Measurements from ENCODE around the gene TMEM214. TPM values are rescaled to one million over a fixed set of nuclear protein-coding genes. Genes with fewer than 3 reads are reported as not detected.

Gene TMEM214
- polyA plus RNA-seq, 1 donor from 2014 or later = 10.3 TPM

DNA sequence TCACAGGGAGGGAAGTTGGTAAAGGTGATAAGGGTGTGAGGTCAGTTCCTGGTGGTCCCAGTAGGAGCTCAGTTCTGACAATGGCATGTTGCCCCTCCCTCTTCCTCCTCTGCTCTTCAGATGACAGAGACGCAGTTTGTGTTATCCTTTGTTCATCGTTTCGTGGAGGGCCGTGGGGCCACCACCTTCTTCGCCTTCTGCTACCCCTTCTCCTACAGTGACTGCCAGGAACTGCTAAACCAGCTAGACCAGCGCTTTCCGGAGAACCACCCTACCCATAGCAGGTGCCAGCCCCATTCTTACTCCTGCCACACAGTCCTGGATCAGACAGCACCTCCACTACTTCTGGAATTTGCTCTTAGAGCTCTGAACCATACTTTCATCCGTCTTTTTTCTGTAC is 21.0 kb downstream of the TMEM214 start:
- H3K27me3 ChIP-seq (ENCODE audit: insufficient read depth, low read depth, low read length) = no peaks in the 10 kb centered on the region
- H3F3A ChIP-seq (ENCODE audit: insufficient read depth, low read length, poor library complexity, severe bottlenecking) = no peaks in the 10 kb centered on the region
- H3K27ac ChIP-seq (ENCODE audit: low read length) = no peak overlapping the region
- H4K20me1 ChIP-seq (ENCODE audit: insufficient read depth) = no peaks in the 10 kb centered on the region
- H2AFZ ChIP-seq (ENCODE audit: low read depth, low read length) = no peak overlapping the region
- TF ChIP-seq SMC3 (conservative IDR thresholded peaks at IDR 0.05; ENCODE audit: poor library complexity) = no peak
- no peak for TF ChIP-seq MXI1 (conservative IDR thresholded peaks at IDR 0.05; ENCODE audit: poor library complexity, severe bottlenecking)
- TF ChIP-seq EZH2 (IDR thresholded peaks at IDR 0.05; ENCODE audit: borderline replicate concordance, insufficient read depth, low read length, poor library complexity, severe bottlenecking) = no peak
- no peak for TF ChIP-seq EP300 (conservative IDR thresholded peaks at IDR 0.05; ENCODE audit: poor library complexity, severe bottlenecking)
- no peak for TF ChIP-seq POLR2AphosphoS5 (IDR thresholded peaks at IDR 0.05)
- no peak for TF ChIP-seq TAF1 (IDR thresholded peaks at IDR 0.05; ENCODE audit: low read depth)
- TF ChIP-seq, protein P1, sequence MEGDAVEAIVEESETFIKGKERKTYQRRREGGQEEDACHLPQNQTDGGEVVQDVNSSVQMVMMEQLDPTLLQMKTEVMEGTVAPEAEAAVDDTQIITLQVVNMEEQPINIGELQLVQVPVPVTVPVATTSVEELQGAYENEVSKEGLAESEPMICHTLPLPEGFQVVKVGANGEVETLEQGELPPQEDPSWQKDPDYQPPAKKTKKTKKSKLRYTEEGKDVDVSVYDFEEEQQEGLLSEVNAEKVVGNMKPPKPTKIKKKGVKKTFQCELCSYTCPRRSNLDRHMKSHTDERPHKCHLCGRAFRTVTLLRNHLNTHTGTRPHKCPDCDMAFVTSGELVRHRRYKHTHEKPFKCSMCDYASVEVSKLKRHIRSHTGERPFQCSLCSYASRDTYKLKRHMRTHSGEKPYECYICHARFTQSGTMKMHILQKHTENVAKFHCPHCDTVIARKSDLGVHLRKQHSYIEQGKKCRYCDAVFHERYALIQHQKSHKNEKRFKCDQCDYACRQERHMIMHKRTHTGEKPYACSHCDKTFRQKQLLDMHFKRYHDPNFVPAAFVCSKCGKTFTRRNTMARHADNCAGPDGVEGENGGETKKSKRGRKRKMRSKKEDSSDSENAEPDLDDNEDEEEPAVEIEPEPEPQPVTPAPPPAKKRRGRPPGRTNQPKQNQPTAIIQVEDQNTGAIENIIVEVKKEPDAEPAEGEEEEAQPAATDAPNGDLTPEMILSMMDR (IDR thresholded peaks at IDR 0.05; ENCODE audit: poor library complexity, severe bottlenecking) = no peak
- H3K79me2 ChIP-seq (replicated peaks; ENCODE audit: insufficient read depth, low read length) = peaks cover 7% of the 10 kb centered on the region
- H3K4me3 ChIP-seq (ENCODE audit: low read length) = no peak overlapping the region
- H3K9me3 ChIP-seq (ENCODE audit: low read length) = no peaks in the 10 kb centered on the region
- H3K36me3 ChIP-seq (ENCODE audit: insufficient read depth, low read length) = no peaks in the 10 kb centered on the region
- H3K4me2 ChIP-seq (ENCODE audit: low read length) = no peak overlapping the region
- no peaks in the 10 kb centered on the region for H3K9me2 ChIP-seq (ENCODE audit: insufficient read depth, low read length)
- H3K9ac ChIP-seq (ENCODE audit: low read length) = no peak overlapping the region

DNA sequence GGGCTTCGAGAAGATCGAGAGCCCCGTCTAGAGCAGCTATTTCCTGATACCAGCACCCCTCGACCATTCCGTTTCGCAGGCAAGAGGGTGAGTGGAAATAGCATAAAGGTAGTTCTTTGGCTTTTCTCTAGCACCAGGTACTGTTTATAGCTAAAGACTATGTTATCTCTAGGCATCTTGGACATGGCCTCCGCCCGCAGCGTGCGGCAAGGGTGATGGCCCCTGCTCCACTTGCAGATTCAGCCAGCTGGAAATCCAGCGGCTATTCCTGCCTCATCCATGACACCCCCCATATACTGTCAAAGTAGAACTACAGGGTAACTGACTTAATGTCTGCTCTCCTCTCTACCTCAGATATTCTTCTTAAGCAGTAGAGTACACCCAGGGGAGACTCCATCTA is 22.0 kb downstream of the TMEM214 start:
- Histone ChIP-seq H3K9me2 (ENCODE audit: insufficient read depth, low read length) (no peaks in the 10 kb centered on the region), H4K20me1 (ENCODE audit: insufficient read depth) (no peaks in the 10 kb centered on the region), H3K4me2 (ENCODE audit: low read length) (no peak overlapping the region), H3K79me2 (replicated peaks; ENCODE audit: insufficient read depth, low read length) (peaks cover 7% of the 10 kb centered on the region), H3K9ac (ENCODE audit: low read length) (no peak overlapping the region), H3K36me3 (ENCODE audit: insufficient read depth, low read length) (no peaks in the 10 kb centered on the region), H3K27ac (ENCODE audit: low read length) (no peak overlapping the region), H2AFZ (ENCODE audit: low read depth, low read length) (no peak overlapping the region), H3K4me3 (ENCODE audit: low read length) (no peak overlapping the region), H3K27me3 (ENCODE audit: insufficient read depth, low read depth, low read length) (no peaks in the 10 kb centered on the region), H3F3A (ENCODE audit: insufficient read depth, low read length, poor library complexity, severe bottlenecking) (no peaks in the 10 kb centered on the region), H3K9me3 (ENCODE audit: low read length) (no peaks in the 10 kb centered on the region)
- TF ChIP-seq SMC3 (conservative IDR thresholded peaks at IDR 0.05; ENCODE audit: poor library complexity) (no peak), MXI1 (conservative IDR thresholded peaks at IDR 0.05; ENCODE audit: poor library complexity, severe bottlenecking) (no peak), TAF1 (IDR thresholded peaks at IDR 0.05; ENCODE audit: low read depth) (no peak), POLR2AphosphoS5 (IDR thresholded peaks at IDR 0.05) (no peak), EP300 (conservative IDR thresholded peaks at IDR 0.05; ENCODE audit: poor library complexity, severe bottlenecking) (no peak), RAD21 (conservative IDR thresholded peaks at IDR 0.05) (no peak), EZH2 (IDR thresholded peaks at IDR 0.05; ENCODE audit: borderline replicate concordance, insufficient read depth, low read length, poor library complexity, severe bottlenecking) (no peak)
- TF ChIP-seq, protein P1 (IDR thresholded peaks at IDR 0.05; ENCODE audit: poor library complexity, severe bottlenecking) = no peak
- TF ChIP-seq, protein P2, sequence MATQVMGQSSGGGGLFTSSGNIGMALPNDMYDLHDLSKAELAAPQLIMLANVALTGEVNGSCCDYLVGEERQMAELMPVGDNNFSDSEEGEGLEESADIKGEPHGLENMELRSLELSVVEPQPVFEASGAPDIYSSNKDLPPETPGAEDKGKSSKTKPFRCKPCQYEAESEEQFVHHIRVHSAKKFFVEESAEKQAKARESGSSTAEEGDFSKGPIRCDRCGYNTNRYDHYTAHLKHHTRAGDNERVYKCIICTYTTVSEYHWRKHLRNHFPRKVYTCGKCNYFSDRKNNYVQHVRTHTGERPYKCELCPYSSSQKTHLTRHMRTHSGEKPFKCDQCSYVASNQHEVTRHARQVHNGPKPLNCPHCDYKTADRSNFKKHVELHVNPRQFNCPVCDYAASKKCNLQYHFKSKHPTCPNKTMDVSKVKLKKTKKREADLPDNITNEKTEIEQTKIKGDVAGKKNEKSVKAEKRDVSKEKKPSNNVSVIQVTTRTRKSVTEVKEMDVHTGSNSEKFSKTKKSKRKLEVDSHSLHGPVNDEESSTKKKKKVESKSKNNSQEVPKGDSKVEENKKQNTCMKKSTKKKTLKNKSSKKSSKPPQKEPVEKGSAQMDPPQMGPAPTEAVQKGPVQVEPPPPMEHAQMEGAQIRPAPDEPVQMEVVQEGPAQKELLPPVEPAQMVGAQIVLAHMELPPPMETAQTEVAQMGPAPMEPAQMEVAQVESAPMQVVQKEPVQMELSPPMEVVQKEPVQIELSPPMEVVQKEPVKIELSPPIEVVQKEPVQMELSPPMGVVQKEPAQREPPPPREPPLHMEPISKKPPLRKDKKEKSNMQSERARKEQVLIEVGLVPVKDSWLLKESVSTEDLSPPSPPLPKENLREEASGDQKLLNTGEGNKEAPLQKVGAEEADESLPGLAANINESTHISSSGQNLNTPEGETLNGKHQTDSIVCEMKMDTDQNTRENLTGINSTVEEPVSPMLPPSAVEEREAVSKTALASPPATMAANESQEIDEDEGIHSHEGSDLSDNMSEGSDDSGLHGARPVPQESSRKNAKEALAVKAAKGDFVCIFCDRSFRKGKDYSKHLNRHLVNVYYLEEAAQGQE (IDR thresholded peaks at IDR 0.05; ENCODE audit: borderline replicate concordance) = no peak
